ENCODE data around the gene URAD.
A peak's percentile ranks its signal among the peaks of the same experiment; 100 is the strongest.

Gene URAD

GRCh38 chr13:27956576-27957300, 31.8 kb downstream of the URAD start:
- DNase-seq (ENCODE audit: low spot score), result no peak

DNA sequence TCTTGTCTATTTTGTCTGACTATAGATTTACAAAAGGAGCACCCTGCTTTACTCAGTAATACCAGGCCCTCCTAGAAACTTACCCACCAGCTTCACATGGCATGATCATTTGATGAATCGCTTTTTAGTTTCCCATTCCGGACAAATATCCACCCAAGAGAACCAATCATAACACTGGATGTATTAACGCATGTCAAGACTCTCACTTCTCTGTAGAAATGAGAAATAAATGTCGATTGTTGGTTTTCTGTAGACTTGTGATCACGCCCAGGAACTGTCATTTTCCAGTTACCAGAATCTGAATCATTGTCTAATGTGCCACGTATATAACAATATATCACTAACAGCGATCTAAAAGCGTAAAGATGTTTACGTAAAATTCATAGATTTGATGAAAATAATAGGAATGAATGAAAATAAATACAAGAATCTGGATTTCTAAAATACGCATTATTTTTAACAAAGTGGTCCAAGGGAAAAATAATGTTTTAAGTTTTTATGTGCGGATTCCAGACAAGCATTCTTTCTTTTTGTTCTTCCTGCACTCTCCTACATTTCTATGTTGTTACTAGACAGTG, 33.4 kb downstream of the URAD start:
- DNase-seq (ENCODE audit: low spot score), result no peak

GRCh38 chr13:27954406-27954851, 34.1 kb downstream of the URAD start:
- no peak for DNase-seq (ENCODE audit: low spot score)

DNA sequence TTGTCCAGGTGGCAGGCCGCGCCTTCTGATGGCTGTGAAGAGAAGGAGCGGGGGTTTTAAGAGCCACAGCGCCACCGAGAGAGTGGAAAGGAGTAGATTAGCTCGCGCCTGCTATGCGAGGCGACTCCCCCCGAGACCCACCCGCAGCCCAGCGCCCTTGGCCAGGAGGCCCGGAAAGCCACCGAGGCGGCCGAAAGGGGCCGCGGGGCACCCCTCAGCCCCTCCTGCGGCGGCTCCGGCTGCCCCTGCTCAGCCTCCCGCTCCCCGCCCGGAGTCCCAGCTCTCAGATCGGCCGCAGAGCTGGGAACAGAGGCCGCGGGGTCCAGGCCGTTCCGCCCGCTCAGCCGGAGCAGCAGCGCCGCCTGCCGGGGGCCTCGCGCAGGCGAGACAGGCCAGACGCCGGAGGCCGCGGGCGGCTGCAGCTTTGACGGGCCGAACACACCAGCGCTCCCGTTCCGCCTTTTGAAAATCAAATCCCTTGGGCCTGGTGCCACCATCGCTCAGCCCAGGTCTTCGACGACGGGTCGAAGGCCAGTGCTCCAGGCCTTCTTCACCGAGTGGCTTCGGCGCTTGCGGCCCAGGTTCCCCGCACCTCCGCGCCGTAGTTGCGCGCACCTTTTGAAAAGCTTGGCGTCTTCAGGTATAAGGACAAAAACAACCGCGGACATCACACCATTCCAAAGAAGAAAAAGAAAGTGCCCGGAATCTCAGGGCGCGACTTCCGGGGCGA, 34.7 kb downstream of the URAD start:
- DNase-seq (ENCODE audit: low spot score), result peak; percentile 26

GRCh38 chr13:27952876-27953675, 35.4 kb downstream of the URAD start:
- no peak for DNase-seq (ENCODE audit: low spot score)

DNA sequence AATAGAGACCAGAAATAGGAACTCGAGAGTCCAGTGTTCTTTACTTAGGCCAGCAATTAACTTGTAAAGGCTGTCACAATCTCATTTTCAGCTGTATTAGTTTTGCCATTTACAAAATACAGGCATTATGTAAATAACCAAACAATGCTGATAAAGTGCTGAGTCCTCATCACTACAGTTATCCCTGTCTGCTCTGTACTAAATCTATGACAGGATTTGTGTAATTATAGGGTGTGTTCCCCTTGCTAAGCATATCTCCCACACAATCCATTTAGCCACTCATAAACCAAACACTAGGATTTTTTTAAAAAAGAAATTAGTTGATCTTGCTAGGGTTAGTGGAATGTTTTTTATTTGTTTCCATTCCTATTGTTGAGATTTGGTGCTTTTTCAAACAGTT, 45.5 kb downstream of the URAD start:
- no peak for DNase-seq (ENCODE audit: low spot score)

- no peak for DNase-seq (ENCODE audit: low spot score)
These were observed 54.7 kb downstream of the URAD start for GRCh38 chr13:27933580-27934328.

DNA sequence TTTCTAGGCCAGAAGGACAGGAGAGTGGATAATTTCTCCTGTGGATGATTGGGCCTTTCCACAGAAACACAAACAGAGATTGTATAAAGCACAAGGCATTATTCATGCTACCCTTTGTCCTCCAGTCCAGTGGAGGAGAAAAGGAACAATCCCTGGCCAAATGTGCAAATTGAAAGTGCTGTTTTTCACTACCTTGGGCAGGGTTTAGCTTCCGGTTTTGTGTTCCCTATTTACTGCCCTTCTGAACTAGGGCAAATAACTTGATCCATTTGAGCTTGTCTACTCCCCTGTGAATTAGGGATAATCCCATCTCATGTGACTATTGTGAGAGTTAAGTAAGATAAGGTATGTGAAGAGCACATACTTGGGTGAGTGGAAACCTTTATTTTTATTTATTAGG, 55.4 kb downstream of the URAD start:
- no peak for DNase-seq (ENCODE audit: low spot score)

- DNase-seq (ENCODE audit: low spot score), result no peak
These were observed 58.6 kb downstream of the URAD start for GRCh38 chr13:27929868-27930267.

GRCh38 chr13:27928805-27929753, 59.4 kb downstream of the URAD start:
- DNase-seq (ENCODE audit: low spot score), result no peak

DNA sequence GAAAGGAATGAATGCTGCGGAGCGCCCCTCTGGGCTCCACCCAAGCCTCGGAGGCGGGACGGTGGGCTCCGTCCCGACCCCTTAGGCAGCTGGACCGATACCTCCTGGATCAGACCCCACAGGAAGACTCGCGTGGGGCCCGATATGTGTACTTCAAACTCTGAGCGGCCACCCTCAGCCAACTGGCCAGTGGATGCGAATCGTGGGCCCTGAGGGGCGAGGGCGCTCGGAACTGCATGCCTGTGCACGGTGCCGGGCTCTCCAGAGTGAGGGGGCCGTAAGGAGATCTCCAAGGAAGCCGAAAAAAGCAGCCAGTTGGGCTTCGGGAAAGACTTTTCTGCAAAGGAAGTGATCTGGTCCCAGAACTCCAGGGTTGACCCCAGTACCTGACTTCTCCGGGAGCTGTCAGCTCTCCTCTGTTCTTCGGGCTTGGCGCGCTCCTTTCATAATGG, 60.1 kb downstream of the URAD start:
- DNase-seq (ENCODE audit: low spot score), result no peak
